Limb (tissue), 2 donors: ENCODE measurements around the gene DERA.

Experiments
- DNase-seq, 2 donors: peaks; one replicate each; pipeline ENCODE4 v3.0.0-alpha.2; 2016; ENCODE audit errors: extremely low spot score in 2 of 2

DERA gene

GRCh38 chr12:16074894-16075293, 163.8 kb downstream of the DERA start:
- no peak for DNase-seq

DNA sequence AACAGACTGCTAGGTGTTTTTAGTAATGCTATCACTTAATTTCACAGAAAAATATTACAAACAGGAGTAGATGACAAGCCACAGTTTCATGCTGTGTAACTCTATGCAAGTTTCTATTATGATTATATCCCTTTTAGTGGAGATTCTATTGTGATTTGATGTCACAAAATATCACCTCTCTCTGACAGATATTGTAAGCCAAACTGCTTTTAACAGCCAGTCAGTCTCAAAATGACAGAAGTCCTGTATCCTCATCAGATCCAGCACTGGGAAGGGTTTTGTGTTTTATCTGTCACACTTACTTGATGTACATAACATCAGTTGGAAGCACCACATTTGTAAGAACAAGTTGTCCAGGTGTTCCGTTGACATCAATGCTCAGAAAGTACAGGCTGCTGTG, 164.8 kb downstream of the DERA start:
- no peak for DNase-seq

DNA sequence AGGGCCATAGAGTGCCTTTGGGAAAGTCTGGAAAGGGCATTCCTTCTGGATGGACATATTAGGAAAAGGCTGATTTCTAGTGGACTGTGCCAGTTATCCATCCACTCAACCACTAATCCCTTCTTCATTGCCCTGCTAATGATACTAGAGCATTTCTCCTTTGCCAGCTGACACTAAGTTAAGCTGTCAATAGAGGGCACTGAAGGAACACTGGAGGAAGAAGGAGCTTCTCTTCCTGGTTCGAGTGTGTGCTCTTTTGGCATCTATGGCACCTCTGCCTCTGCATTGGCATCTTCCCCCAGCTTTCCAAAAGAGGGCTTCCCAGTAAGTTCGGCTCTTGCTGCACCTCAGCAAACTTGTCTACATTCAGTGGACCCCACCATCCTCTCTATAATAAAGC, 165.4 kb downstream of the DERA start:
- no peak for DNase-seq

GRCh38 chr12:16076970-16077522, 165.9 kb downstream of the DERA start:
- DNase-seq: no peak

DNA sequence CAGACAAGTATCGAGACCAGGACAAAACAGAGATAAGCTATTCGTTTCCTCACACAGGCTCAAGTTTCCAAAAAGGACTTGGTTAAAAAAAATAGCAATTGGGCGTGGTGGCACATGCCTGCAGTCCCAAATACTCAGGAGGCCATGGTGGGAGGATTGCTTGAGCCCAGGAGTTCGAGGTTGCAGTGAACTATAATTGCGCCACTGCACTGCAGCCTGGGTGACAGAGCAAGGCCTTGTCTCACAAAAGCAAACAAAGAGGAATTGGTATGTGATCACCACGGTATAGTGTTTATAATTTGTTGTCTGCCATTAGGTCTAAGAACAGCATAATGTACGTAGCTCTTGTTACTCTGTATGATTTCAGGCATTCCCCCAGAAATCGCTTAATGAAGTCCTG, 175.3 kb downstream of the DERA start:
- no peak for DNase-seq

GRCh38 chr12:16086942-16087341, 175.8 kb downstream of the DERA start:
- DNase-seq: no peak
